KBM-7 (cell line): ENCODE results near the gene CERS5.
A peak's percentile ranks its signal among the peaks of the same experiment; 100 is the strongest.
"Not testable (repeated sequence)": the region's sequence is repeated elsewhere in the genome, so short reads cannot be mapped to it uniquely, and the experiment has no call there.

Experiments
- DNase-seq: peaks from one replicate; pipeline ENCODE4 v3.0.0-alpha.2; 2015
- in situ Hi-C: fragments of 300-500 bp; cut with MboI; formaldehyde crosslinking; loops from 2 replicates; pipeline ENCODE4 v1.14.3; 2020; ENCODE audit warnings: low sequenced_read_pairs, low pct_unique_long_range_greater_than_20kb, mixed read lengths

CERS5 gene

DNA sequence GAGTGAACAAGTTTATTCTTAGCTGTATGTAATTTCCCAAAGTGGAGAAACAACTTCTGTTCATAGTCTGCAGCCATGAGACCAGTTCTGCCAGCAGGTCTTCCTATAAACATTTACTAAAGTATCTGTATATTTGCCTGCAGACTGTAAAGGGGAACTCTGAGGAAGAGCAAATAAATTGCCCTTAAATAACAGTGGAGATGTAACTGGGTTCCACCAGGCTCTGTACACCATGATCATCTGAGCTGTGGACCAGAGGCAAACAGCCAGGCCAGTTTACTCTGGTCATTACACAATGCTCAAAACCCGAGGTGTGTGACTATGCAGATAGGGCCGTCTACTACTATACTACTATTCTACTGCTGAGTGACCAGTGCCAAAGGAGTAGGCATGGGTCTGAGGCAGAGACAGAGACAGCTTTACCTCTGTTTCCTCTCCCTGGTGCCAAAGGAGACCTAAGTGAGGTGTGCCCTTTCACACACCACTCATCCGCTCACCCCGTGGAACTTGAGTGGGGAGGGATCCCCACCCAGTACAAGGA, 21.1 kb upstream of the CERS5 start:
- no peak for DNase-seq
- in situ Hi-C loops, result no loop called here

DNA sequence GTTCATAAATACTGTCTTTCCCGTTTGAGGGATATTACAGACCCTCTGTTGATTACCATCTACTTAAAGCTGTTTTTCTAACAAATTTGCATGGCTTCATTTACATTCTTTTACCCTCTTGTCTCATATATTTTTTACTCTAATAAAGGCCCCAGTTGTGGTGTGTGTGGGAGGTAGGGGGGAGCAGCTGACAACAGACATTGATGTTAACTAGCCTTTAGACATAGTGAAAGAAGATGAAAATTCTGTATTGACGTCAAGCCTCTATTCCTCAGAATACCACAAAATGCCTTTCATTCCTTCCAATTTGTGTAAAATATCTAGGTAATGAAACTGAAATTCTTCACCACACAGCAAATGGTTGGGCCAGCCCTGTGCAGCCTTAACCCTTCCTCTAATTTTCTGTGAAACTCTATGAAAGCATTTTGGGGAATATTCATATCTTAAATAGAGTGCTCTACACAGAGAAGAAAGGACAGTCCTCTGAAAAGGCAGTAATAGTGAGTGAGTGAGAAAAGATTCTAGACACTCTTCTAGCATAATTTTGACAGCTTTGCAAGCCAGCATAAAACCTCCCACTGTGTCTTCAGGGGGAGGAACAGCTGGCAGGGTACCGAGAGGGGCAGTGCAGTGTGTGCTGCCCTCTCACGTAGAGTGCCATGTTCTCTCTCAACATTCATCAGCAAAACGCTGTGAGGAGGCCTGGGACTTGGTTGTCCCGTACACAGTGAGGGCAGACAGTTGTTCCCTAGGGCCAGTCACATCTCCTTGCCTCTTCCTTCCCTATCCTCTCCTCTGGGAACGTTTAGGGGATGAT, 20.1 kb upstream of the CERS5 start:
- no peak for DNase-seq
- in situ Hi-C loops, result no loop called here

DNA sequence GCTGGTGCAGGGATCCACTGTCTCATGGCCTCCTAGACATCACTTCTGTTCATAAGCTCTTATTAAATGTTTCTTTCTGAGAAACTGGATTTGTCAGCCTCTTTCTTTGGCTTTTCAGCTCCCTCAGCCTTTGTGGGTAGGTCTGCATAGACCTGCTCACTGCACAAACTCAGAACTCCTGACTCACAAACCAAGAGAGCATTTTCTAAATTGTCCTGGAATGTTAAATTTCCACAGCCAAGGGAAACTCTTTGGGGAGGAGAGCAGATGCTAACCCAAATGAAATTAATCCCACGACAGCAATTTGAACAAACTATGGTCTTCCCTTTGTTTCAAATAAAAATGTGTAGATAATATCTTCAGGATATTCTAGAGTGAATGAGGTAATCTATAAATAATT, 19.5 kb upstream of the CERS5 start:
- DNase-seq, result no peak
- in situ Hi-C loops, result no loop called here

DNA sequence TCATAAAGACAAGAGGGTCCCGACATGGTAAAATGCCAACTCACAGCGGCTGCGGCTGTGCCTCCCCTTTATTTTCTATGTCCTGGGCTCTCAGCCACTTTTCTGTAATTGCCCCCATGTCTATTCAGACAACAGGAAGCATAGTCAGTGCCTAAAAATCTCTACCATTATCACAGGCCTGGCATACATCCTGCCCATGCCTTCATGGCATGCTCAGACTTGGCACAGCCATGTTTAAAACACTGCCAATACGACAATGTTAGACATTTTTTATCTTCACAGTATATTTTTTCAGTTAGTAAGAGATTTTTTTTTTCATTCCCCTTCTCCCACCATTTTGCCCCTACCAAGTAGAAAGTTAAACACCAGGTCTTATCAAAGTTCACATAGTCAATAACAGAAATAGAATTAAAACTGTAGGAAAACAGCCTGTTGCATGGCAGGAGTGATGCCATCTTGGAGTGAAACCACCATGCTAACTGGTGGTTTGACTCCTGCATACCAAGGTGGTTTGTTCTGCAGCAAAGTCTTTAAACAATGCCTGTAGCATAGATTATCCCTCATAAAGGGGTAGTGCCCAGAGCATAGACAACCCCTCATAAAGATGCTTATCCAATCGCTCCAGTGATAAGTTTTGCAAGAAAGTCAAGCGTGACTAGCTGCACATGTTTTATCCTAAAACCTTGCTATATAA, 18.9 kb upstream of the CERS5 start:
- in situ Hi-C loops, result no loop called here
- DNase-seq, result no peak

DNA sequence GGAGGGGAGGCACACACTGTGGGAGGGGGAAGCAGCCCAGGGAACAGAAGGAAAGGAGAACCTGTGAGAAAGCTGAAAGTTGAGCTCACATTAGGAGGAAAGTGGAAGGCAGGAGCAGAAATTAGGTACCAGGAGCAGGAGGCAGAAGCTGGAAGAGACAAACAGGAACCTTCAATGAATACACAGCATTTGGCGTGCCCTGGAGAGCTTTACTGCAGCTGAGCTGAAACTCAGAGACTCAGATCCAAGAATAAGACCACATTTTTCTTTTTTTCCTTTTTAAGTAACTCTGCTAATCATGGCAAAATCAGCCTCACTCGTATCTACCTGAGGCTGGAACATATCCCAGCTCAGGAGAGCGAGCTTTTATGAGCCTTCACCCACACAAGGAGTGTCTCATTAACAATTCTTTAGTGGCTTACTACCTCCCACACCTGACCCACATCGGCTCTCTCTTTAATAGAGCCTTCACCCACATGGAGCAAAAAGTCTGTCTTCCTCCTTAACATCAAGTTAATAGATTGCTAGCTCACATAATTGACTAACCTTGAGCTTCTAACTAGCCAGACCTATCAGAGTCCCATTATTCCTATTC, 18.2 kb upstream of the CERS5 start:
- DNase-seq, result no peak
- in situ Hi-C loops, result no loop called here

DNA sequence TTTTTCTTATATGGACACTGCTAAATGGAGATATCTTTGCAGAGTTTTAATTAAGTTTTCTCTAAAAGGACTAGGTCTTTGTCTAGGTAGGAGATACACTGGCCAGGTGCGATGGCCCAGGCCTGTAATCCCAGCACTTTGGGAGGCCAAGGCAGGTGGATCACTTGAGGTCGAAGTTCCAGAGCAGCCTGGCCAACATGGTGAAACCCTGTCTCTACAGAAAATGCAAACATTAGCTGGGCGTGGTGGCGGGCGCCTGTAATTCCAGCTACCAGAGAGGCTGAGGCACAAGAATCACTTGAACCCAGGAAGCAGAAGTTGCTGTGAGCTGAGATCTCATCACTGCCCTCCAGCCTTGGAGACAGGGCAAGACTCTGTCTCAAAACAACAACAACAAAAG, 17.1 kb upstream of the CERS5 start:
- DNase-seq, result no peak
- in situ Hi-C loops, result no loop called here

DNA sequence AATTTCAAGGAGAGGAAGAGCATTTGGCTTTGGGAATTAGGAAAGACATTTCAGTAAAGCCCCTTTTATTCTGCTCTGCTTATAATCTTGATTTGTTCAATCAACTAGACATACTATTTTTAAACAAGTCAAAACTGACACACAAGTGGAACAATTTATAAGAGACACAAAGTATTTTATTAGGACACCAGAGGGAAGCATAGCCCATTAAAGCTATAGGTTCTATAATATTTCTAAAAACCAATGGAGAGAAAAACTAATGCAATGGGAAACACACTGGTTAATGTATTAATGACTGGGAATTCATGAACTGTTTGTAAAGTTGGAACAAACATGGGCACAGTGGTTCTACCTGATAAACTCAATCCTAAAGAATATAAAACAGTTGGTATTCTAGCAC, 15.3 kb upstream of the CERS5 start:
- no peak for DNase-seq

DNA sequence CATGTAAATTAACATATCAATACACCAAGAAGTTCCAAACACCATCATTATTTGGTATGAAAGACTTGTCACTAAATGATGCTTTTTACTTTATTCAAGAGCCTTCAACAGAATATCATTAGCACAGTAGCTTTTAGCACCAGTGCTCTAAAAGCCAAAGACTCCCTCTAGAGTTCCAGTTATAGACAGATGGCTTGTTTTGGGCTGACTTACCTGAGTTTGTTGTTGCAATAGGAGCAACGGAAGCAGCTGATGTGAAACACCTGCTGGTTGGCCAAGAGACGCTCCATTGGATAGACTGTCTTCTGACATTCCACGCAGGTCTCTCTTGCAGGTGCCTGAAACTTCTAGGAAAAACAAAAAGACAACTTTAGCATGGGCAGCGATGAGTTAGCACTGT, 14.5 kb upstream of the CERS5 start:
- no peak for DNase-seq
- in situ Hi-C loops, result no loop called here

More for the DNA sequence above, 15.3 kb upstream of the CERS5 start:
- in situ Hi-C loops, result no loop called here

DNA sequence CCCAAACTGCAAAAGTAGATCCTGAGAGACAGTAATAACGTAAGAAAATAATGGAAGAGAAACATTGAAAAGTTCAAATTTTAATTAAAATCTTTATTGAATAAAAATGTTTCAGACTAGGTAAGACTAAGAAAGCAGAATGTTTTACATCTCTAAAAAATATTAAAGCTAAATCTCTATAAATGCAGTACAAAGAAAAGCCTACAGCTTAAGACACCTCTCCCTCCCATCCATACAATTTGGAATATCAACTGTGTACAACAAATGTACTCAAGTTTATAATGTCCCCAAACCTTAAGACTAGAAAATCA, 8.5 kb upstream of the CERS5 start:
- DNase-seq, result no peak
- in situ Hi-C loops, result no loop called here

DNA sequence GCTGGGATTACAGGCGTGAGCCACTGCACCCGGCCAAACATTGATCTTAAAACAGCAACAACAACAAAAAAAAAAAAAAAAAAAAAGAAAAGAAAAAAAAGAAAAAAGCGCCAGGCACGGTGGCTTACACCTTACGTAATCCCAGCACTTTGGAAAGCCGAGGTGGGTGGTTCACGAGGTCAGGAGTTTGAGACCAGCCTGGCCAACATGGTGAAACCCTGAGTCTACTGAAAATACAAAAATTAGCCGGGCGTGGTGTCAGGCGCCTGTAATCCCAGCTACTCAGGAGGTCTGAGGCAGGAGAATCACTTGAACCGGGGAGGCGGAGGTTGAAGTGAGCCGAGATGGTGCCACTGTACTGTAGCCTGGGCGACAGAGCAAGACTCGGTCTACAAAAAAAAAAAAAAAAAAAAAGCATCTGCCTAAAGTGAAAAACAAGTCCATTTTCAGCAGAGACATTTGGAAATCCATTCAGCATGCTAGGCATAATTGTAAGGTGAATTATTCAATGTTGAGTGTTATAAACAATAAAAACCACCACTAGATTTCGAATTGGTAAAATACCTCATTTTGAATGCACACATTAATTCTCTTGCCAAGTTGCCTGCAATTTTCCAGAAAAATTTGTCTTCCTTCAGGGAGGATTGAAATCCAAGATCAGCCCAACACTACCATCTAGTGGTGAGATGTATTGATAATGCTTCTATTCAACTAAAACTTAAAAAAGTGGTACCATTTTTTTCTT, 8.0 kb upstream of the CERS5 start:
- in situ Hi-C loops, result no loop called here
- peak; percentile 85 for DNase-seq

DNA sequence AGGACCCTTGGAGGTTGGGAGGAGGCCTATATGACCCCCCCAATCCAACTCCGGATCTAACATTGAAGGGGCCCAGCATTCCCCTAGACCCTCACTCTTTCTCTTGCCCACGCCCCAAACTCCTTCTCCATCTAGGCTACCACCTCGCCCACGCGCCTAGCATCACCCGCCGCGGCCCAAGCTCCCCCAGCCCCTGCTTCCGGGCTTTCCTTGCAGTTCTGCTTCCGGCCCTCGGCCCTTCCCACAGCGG, 445 bp downstream of the CERS5 start:
- in situ Hi-C loops, result no loop called here
- DNase-seq, result no peak

DNA sequence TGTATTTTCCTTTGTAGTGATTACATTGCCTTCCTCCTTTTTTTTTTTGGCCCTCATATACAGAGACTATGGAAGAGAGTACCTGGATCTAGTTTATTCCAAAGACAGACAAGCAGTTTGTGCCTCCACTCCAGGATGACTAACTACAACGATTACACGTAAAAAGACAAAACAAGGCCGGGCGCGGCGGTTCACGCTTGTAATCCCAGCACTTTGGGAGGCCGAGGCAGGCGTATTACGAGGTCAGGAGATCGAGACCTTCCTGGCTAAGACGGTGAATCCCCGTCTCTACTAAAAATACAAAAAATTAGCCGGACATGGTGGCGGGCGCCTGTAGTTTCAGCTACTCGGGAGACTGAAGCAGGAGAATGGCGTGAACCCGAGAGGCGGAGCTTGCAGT, 2.2 kb downstream of the CERS5 start:
- DNase-seq, result no peak
- in situ Hi-C loops, result no loop called here

DNA sequence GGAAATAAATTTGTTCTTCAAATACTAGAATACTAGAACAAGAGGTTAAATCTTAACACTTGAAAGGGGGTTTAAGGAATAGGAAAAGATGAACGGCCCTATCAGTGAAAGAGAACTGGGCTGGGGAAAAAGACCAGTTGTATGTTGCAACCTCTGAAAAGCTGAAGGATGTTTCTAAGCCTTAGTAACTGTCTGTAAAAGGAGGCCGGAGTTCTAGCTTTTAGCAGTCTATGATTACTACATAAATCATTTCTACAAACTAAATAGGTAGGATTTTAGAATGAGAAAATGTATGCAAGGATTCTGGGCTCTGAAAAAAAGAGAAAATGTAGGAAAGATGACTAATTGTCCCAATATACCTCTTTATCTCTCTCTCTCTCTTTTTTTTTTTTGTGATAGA, 4.9 kb downstream of the CERS5 start:
- DNase-seq, result no peak
- in situ Hi-C loops, result no loop called here

DNA sequence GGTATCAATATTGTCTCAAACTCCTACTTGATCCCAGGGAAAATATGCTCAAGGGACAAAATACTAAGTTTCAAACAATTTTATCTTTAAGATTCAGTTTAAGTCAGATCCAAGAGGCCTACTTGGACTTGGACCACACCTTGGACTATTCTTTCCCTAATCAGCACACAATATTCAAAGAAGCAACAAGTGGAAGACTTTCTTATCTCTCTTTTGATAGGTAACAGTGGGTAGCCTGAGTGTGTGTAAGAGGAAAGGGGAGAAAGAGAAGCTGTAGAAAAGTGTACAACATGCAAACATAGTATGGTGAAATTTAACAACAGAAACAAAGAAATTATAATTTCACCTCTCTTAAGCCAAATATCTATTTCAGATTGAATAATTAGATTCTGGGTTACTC, 6.5 kb downstream of the CERS5 start:
- in situ Hi-C loops, result no loop called here
- DNase-seq, result no peak

DNA sequence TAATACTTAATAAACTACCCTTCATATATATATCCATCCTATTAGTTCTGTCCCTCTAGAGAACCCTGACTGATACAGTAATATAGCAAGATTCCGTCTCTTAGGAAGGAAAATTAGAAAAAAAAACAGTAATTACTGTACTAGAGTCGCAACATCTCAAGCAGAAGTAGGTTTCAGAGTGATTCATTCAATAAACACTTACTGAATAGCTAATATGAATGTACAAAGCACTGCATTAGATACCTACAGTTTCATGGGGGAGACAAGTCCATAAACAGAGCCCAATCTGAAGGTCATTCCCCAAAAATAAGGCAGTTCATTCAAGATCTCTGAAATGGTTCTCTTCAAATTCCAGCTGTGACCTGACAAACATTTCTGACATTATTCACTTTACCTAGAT, 9.9 kb downstream of the CERS5 start:
- in situ Hi-C loops, result no loop called here

DNA sequence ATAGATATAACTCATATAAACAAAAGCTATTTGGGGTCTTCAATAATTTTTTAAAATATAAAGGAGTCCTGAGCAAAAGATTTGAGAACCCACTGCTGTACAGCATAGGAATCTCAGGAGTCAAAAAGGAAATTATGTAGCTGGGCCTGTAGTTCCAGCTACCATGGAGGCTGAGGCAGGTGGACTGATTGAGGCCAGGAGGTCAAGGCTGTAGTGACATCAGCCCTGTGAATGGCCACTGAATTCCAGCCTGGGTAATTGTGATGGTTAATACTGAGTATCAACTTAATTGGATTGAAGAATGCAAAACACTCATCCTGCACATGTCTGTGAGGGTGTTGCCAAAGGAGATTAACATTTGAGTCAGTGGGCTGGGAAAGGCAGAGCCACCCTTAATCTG, 10.5 kb downstream of the CERS5 start:
- DNase-seq, result no peak
- in situ Hi-C loops, result no loop called here

More for the DNA sequence above, 9.9 kb downstream of the CERS5 start:
- no peak for DNase-seq

DNA sequence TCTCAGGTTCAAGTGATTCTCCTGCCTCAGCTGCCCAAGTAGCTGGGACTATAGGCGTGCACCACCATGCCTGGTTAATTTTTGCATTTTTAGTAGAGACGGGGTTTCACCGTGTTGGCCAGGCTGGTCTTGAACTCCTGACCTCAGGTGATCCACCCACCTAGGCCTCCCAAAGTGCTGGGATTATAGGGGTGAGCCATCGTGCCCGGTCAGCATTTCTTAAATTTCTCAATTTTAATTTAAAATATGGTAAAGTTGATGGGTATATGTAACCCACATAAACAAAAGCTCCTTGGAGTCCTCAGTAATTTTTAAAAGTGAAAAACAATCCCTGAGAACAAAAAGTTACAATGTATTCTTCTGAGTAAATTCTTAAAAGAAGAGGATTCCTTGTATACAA, 12.2 kb downstream of the CERS5 start:
- in situ Hi-C loops, DNase-seq: not testable (repeated sequence)

DNA sequence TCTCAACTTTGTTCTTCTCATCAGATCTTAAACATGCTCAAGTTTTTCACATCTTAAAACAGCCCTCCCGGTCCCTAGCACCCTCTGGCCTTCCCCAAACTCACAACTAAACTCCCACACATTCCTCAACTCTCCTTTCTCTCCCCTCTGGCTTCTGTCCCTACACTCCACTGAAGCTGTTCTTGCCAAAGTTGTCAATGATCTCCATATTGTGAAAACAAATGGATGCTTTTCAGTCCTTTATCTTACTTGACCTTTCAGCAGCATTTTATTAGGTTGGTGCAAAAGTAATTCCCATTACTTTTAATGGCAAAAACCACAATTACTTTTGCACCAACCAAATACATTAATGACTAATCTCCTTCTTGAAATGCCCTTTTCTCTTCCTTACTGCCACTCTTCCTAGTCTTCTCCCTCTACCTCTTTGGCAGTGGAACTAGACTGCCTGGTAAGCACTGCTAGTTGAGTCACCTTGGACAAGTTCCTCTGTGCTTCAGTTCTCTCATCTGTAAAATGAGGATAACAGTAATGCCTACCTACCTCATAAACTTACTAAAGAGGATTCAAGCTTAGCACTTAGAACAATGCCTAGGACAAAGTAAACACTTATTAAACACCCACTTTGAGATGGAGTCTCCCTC, 16.0 kb downstream of the CERS5 start:
- DNase-seq, result no peak
- in situ Hi-C loops, result no loop called here

DNA sequence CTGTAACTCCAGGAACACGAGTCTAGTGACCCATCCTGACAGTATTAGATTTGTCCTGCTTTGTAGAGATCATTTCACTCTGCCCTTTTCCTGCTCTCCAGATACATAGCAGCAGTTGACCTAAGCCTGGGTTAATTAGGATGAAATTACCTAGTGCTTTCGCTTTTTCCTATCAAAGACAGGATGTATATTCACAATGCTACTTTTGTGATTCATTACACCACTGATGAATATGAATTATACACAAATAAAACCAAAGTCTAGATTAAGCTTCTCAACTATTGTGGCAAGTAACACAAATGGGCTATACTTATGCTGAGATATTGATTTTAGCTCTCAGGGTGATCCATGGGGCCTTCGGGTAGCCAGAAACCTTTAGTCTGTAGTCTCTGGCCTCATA, 17.9 kb downstream of the CERS5 start:
- in situ Hi-C loops, result no loop called here
- DNase-seq, result no peak

DNA sequence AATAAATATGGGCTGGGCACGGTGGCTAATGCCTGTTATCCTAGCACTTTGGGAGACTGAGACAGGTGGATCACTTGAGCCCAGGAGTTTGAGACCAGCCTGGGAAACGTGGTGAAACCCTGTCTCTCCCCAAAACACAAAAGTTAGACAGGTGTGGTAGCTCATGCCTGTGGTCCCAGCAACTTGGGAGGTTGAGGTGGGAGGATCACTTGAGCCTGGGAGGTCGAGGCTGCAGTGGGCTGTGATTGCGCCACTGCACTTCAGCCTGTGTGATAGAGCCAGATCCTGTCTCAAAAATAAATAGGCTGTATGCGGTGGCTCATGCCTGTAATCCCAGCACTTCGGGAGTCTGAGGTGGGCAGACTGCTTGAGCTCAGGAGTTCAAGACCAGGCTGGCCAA, 19.2 kb downstream of the CERS5 start:
- DNase-seq, in situ Hi-C loops: not testable (repeated sequence)
